ENCODE data around the gene RBX1.

Gene RBX1

GRCh38 chr22:40922484-40923303, 28.5 kb upstream of the RBX1 start:
- ChIA-PET CTCF (interaction anchor here (0.6 to 1.2 kb wide), 12 partner anchors 10 to 314 kb away, joined by 3 to 6 read pairs (median 3); partner anchors contain the start of genes EP300 and SLC25A17), POLR2A (ENCODE audit: low non-redundant PET) (no interaction called here)
- TF ChIP-seq CTCF (conservative IDR thresholded peaks at IDR 0.05; ENCODE audit: low read depth), result peak; percentile 72
- peak; percentile 13 for DNase-seq (ENCODE audit: low spot score)
- H3K27ac ChIP-seq, result no peak overlapping the region

- H3K27ac ChIP-seq, result no peak overlapping the region
- POLR2A ChIA-PET (ENCODE audit: low non-redundant PET), result no interaction called here
- TF ChIP-seq CTCF (conservative IDR thresholded peaks at IDR 0.05; ENCODE audit: low read depth), result no peak
- no peak for DNase-seq (ENCODE audit: low spot score)
- CTCF ChIA-PET, result no interaction called here
These were observed 22.5 kb upstream of the RBX1 start for GRCh38 chr22:40928657-40929056.

- ChIA-PET CTCF (interaction anchor here (0.6 kb wide), 1 partner anchor 10 kb away, joined by 3 read pairs; no protein-coding TSS in a partner anchor), POLR2A (ENCODE audit: low non-redundant PET) (no interaction called here)
- DNase-seq (ENCODE audit: low spot score), result no peak
- TF ChIP-seq CTCF (conservative IDR thresholded peaks at IDR 0.05; ENCODE audit: low read depth), result no peak
- no peak overlapping the region for H3K27ac ChIP-seq
These were observed 18.8 kb upstream of the RBX1 start for GRCh38 chr22:40932396-40932795.

- no peak for DNase-seq (ENCODE audit: low spot score)
- no peak for TF ChIP-seq CTCF (conservative IDR thresholded peaks at IDR 0.05; ENCODE audit: low read depth)
- CTCF ChIA-PET, result no interaction called here
- POLR2A ChIA-PET (ENCODE audit: low non-redundant PET), result no interaction called here
- H3K27ac ChIP-seq, result no peak overlapping the region
These were observed 12.0 kb upstream of the RBX1 start for GRCh38 chr22:40939202-40939601.

GRCh38 chr22:40951795-40952605, 822 bp downstream of the RBX1 start:
- DNase-seq (ENCODE audit: low spot score), result no peak
- POLR2A ChIA-PET (ENCODE audit: low non-redundant PET), result interaction anchor here (0.6 kb wide), 1 partner anchor 70 kb away, joined by 3 read pairs; no protein-coding TSS in a partner anchor
- H3K27ac ChIP-seq, result peak overlapping the region; percentile 89
- TF ChIP-seq CTCF (conservative IDR thresholded peaks at IDR 0.05; ENCODE audit: low read depth), result no peak
- CTCF ChIA-PET, result interaction anchor here (0.8 to 1.0 kb wide), 2 partner anchors 78 to 141 kb away, joined by 4 to 6 read pairs; partner anchors contain the start of gene EP300

GRCh38 chr22:40953471-40953870, 2.3 kb downstream of the RBX1 start:
- CTCF ChIA-PET, result no interaction called here
- no peak for DNase-seq (ENCODE audit: low spot score)
- POLR2A ChIA-PET (ENCODE audit: low non-redundant PET), result no interaction called here
- H3K27ac ChIP-seq, result no peak overlapping the region
- TF ChIP-seq CTCF (conservative IDR thresholded peaks at IDR 0.05; ENCODE audit: low read depth), result no peak
